ENCODE data around the gene SDCCAG8.
"Not testable (repeated sequence)": the region's sequence is repeated elsewhere in the genome, so short reads cannot be mapped to it uniquely, and the experiment has no call there.

Gene SDCCAG8

DNA sequence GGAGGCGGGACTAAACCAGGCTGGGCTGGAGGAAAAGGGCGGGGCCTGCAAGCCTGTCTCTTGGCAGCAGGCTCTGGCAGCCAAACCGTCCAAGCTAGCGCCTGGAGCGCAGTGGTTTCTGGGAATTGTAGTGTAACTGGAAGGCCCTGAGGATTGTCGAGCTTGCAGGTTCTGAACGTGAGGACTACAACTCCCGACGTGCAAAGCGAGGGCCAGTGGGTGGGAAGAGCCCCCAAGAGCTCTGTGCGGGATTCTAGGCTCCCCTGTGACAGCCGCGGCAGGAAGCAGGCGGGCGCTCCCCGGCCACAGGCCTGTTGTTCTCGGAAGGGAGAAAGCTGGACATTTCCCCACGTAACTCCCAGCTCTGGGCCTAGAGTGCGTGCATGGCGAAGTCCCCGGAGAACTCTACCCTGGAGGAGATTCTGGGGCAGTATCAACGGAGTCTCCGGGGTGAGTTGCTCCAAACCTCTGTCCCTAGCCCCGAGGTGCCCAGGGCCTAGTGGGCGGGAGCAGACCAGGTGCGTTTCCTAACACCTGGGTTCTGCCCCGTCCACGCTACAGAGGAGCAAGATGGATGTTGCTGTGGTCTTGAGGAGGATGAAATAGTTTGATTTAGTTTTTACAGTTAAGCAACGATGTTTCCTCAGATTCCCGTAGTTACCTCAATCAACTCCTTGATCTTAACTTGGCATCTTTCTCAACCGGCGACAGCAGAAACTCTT, at the start of gene SDCCAG8:
Gene SDCCAG8 (plus strand): TSS at position 251 of the 722 bp plus-strand sequence. CDS start 133 bp downstream, at position 384.
- H3K4me3 ChIP-seq (ENCODE audit: low read depth, low read length) = peak within 1 kb of the TSS; percentile 89

DNA sequence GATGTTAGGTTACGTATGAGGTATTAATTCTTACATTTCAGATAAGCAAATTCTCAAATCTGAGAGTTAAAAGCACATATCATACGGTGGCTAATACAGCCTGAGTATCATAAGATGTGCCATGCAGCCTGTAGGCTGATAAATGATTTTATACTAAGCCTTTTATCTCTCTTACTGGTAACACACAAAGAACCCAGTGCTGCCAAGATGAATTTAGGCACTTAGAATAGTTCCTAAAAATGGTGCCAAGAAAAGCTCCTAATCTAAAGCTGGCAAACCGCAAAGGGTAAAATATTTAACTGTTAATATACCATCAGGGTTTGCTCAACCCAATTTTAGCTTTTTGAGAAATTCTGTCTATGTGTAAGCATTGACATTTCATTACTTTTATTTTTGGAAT, 43.9 kb upstream of the SDCCAG8 start:
- H3K4me3 ChIP-seq (ENCODE audit: low read depth, low read length); DNase-seq (ENCODE audit: low read depth): not testable (repeated sequence)

More for the DNA sequence above, at the start of gene SDCCAG8:
- DNase-seq (ENCODE audit: low read depth) = peak; percentile 100

DNA sequence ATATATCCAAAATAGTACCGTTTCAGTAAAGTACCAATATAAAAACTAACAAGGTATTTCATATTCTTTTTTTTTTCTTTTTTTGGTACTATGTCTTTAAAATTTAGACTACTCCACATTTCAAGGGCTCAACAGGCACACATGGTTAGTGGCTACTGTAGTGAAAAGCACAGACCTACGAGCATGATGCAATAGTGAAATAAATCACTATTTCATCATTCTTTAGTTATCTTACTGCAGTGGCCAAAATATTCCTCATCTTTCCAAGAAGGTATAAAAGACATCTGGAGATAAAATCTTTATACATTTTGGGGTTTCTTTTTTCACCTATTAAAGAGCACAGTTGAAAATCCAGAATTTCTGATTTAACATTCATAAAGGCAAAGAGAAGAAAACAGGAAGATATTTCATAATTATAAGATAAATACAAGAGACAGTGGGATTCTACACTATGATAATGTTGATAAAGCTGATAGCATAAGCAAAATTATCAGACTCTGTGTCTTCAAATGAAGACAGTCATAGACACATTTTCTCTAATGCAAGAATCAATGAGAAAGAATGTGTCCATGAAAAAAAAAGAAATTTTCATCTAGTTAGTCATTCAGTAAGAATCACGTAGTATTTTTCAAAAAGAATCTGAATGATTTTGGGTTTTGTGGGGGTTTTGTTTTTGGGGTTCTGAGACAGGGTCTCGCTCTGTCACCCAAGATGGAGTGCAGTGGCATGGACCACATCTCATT, 42.6 kb upstream of the SDCCAG8 start:
- peak; percentile 37 for DNase-seq (ENCODE audit: low read depth)
- no peak overlapping the region for H3K4me3 ChIP-seq (ENCODE audit: low read depth, low read length)

DNA sequence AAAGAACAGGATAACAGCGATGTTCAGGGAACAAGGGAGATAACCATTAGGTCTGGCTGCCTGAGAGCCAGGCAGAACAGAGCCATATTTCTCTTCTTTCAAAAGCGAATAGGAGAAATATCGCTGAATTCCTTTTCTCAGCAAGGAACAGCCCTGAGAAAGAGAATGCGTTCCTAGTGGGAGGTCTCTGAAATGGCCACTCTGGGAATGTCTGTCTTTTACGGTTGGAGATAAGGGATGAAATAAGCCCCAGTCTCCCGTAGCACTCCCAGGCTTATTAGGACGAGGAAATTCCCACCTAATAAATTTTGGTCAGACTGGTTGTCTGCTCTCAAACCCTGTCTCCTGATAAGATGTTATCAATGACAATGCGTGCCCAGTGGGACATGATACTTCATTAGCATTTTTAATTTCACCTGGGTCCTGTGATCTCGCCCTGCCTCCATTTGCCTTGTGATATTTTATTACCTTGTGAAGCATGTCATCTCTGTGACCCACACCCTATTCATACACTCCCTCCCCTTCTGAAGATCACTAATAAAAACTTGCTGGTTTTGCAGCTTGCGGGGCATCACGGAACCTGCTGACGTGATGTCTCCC, 40.5 kb upstream of the SDCCAG8 start:
- DNase-seq (ENCODE audit: low read depth); H3K4me3 ChIP-seq (ENCODE audit: low read depth, low read length): not testable (repeated sequence)

DNA sequence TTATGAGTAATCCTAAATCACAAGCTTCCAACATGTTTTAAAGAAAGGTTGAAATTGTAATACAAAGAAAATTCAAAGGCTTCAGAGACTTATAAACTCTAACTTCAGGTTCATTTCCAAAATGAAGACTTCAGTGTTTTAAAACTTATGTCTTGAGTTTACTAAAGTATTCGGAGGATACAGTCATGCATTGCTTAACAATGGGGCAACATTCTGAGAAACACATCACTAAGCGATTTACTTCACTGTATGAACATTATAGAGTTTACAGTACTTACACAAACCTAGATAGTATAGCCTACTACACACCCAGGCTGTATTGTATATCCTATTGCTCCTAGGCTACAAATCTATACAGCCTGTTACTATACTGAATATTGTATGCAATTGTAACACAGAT, 39.1 kb upstream of the SDCCAG8 start:
- H3K4me3 ChIP-seq (ENCODE audit: low read depth, low read length) = no peak overlapping the region
- DNase-seq (ENCODE audit: low read depth) = no peak

DNA sequence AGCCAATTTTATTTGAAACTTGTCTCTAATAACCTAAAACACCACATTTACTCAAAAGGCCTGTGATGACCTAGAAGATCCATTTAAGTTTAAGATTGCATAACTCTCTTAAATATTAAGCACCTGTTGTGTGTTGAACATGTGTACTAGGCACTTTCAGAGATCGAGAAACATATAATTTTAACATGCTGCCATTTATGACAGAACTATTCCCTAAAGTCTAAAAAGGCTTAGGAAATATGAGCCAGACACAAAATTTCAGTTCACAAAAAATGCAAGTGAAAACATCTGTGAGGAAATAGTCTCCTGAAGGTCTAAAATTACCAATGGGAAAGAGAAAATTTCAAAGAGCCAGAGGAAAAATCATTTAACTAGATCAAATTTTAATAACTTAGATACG, 38.5 kb upstream of the SDCCAG8 start:
- DNase-seq (ENCODE audit: low read depth) = no peak
- H3K4me3 ChIP-seq (ENCODE audit: low read depth, low read length) = no peak overlapping the region

DNA sequence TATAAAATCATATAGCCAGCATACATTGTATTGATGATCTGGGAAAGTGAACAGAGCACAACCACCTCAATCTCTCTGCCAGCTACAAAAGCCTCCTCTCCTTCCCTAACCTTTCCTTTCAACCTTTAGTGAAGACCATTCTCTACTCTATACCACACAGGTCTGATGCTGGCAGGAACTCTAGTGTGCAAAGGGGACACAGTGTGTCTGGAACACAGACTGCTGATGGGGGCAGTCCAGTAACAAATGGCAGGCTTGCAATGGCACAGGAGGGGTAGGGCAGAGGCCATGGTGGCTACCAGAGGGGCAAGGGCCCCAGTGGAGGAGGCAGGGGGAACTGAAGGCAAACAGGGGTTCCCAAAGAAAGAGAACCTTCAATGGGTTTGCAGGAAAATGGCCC, 37.8 kb upstream of the SDCCAG8 start:
- H3K4me3 ChIP-seq (ENCODE audit: low read depth, low read length) = no peak overlapping the region
- no peak for DNase-seq (ENCODE audit: low read depth)

DNA sequence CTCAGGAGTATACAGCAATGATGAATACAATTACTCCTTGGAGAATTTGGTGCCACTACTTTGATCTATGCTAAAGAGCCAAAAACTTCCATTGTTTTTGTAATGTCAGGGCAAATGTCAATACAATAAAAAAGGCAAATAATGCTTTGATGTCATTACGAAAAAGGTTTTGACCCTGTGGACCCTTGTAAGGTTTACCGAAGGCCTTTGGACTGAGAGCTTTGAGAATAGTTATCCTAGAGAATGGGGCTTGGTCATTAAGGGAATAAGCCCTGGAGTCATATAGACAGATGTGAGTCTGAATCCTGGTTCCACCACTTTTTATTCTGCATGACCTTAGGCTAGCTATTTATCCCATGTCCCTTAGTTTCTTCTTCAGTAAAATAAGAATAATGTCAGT, 28.2 kb upstream of the SDCCAG8 start:
- DNase-seq (ENCODE audit: low read depth) = no peak

DNA sequence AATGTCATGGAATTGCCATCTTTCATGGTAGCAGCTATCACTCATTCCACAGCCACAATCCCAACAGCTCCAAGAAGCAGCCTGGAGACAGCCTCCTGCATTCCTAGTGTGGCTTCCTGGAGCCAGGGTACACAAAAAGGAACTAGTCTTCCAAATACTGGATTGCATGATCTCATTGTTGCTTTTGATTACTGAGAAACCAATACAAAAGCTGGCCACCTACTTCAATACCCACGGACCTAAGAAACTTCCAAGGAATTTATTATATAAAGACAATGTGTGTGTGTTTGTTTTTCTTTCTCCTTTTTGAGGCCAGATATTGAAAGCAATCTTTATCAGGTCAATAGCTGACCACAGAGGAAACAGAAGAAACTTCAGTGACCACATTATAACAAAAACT, 26.3 kb upstream of the SDCCAG8 start:
- no peak for DNase-seq (ENCODE audit: low read depth)
- no peak overlapping the region for H3K4me3 ChIP-seq (ENCODE audit: low read depth, low read length)

More for the DNA sequence above, 28.2 kb upstream of the SDCCAG8 start:
- no peak overlapping the region for H3K4me3 ChIP-seq (ENCODE audit: low read depth, low read length)

DNA sequence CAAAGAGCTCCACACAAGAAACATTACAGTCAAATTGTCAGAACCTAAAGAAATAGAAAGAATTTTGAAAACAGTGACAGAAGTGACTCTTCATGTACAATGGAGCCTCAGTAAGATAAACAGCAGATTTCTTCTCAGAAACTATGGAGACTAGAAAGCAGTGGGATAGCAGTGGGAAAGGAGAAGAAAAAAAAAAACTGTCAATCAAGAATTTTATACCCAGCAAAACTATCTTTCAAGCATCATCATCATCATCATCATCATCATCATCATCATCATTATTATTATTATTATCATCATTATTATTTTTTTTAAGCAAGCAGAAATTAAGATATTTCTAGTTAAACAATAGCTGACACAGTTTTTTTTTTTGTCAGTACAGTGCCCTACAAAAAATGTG, 24.9 kb upstream of the SDCCAG8 start:
- no peak for DNase-seq (ENCODE audit: low read depth)
- H3K4me3 ChIP-seq (ENCODE audit: low read depth, low read length) = no peak overlapping the region

DNA sequence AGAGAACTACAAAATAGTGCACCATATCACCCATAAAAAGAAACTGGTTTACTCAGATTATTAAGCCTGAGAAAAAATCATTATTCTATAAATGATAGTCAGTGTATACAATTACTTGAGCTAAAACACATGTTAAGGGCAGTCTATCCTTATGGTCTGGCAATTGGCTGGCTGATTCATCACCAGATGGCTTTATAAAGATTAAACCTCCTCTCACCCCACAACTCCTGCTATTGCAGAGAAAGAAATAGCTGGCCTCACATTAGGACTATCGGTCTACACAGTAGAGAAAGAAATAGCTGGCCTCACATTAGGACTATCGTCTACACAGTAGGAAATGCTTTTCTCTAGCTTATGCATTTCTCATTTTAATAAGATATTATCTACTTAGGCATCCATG, 21.9 kb upstream of the SDCCAG8 start:
- peak; percentile 25 for DNase-seq (ENCODE audit: low read depth)

DNA sequence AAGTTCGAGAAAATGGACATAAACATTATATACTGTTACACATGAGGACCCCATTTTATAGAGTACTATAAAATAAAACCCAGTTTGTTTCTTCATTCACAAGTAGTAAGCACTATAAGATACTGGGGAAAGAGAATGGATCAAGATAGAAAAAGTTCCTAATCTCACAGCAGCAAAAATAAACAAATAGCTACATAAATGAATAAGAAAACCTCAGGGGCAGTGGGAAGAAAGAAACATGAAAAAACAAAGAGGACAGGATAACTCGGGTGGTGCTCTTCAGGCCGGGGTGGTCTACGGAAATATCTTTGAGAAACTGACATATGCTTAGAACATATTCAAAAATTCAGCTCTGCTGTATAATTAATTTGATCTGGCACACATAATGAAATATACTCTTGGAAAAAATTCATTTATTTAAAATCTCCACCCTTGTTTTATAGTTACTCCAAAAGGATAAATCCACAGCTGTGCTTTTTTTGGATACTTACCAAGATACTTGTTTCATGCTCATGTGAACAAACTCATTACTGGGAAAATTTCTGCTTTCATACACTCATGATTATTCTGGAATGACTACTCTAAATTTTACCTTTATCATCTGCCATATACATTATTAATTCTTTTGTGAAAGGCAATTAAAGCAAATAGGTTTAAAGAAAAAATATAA, 20.7 kb upstream of the SDCCAG8 start:
- no peak overlapping the region for H3K4me3 ChIP-seq (ENCODE audit: low read depth, low read length)
- peak; percentile 15 for DNase-seq (ENCODE audit: low read depth)

More for the DNA sequence above, 21.9 kb upstream of the SDCCAG8 start:
- no peak overlapping the region for H3K4me3 ChIP-seq (ENCODE audit: low read depth, low read length)

DNA sequence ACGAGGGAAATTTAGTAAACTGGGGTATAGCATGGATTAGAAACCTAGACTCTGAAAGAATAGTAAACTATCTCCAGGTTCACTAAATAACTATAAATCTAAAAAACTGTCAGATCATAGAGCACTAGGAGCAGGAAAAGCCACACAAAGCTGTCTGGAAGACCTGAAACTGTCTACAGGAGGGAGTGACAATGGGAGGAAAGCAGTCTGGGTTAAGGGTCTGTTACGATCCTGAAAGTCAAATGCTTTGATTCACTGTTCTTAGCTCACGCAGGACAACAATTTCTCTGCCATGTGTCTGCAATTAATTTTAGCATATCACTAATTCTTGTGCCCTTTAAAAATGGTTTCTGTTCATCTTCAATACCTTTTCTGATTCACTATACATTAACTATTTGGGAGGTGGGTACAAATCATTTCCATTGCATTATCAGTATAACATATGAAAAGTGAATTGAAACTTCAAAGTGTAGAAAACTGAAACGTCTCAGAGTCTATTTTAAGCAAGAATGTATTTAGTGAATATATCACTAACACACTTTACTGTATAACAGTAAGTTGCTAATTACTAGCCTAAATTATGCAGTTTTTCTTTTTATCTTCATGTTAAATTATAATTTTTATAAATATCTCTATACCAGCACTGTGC, 19.1 kb upstream of the SDCCAG8 start:
- no peak overlapping the region for H3K4me3 ChIP-seq (ENCODE audit: low read depth, low read length)
- no peak for DNase-seq (ENCODE audit: low read depth)

DNA sequence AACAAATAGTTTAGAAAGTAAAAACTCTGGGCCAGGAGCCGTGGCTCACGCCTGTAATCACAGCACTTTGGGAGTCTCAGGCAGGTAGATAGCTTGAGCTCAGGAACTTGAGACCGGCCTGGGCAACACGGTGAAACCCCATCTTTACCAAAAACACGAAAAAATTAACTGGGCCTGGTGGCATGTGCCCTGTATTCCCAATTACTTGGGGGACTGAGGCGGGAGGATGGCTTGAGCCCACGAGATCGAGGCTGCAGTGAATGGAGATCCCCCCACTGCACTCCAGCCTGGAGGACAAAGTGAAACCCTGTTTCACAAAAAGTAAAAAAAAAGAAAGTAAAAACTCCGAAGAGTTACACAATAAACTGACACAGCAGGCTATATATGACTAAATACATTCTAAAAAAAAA, 11.4 kb upstream of the SDCCAG8 start:
- no peak overlapping the region for H3K4me3 ChIP-seq (ENCODE audit: low read depth, low read length)
- no peak for DNase-seq (ENCODE audit: low read depth)

DNA sequence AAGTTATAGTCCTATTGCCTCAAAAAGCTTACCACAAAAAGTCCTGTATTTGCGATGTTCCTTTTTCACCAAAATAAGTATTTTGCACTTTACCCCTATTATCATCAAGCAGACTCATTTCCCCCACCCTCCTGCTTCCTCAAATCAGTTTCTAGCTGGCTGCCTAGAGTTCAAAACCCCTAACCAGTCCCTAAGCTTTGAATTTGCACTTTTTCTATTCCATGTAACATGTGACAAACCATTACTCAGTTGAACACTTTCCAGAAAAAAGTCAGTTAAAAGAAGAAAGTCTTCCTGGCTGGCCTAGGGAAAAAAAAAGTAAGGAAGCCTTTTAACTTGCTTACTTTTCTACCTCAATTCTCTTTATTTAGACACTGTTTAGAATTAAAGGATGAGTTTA, 8.9 kb upstream of the SDCCAG8 start:
- no peak overlapping the region for H3K4me3 ChIP-seq (ENCODE audit: low read depth, low read length)
- no peak for DNase-seq (ENCODE audit: low read depth)

DNA sequence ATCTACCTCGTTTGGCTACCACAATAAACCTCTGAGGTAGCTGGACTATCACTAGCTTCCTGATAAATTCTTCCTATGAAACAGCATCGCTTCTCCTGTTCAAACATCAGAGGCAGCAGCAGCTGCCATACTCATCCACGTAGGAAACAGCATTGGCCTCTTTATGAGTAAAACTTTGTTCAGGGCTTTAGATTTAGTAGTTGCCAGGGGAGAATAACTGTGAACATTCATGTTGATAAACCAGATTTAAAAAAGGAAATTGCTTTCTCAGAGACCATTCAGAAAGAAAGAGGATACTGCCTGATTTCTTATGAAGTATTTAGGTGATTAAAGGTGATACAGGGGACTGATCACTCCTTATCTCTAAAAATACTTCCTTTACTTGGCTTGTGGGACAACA, 7.9 kb upstream of the SDCCAG8 start:
- no peak for DNase-seq (ENCODE audit: low read depth)
- H3K4me3 ChIP-seq (ENCODE audit: low read depth, low read length) = no peak overlapping the region

DNA sequence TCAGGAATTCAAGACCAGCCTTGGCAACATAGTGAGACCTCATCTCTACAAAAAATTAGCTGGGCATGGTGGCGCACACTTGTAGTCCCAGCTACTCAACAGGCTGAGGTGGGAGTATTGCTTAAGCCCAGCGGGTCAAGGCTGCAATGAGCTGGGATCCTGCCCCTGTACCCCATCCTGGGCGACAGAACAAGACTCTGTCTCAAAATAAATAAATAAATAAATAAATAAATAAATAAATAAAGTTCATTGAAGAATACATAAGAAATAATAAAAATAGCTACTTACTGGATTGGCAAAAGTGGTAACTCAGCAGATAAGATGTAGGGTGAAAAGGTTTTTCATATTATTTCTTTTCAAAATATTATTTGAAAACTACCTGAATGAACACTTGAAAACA, 6.6 kb upstream of the SDCCAG8 start:
- H3K4me3 ChIP-seq (ENCODE audit: low read depth, low read length) = no peak overlapping the region
- DNase-seq (ENCODE audit: low read depth) = no peak

DNA sequence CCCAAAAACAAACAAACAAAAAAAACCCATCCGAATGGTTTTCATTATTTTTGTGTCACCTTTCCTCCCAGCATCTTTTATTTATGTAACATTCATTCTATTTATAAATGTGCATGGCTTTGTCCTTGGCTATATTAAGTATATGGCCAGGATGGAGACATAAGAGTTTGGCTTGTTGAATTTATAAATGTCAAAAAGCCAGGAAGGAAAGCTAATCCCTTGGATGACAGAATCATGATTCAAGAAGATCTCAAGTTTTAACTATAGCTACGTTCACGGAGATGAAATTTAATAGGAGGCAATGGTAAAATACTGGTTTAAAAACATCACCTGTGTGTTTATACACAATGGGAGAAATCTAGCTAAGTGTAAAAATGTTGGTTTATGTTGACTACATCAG, 5.7 kb upstream of the SDCCAG8 start:
- DNase-seq (ENCODE audit: low read depth) = no peak
- H3K4me3 ChIP-seq (ENCODE audit: low read depth, low read length) = no peak overlapping the region

DNA sequence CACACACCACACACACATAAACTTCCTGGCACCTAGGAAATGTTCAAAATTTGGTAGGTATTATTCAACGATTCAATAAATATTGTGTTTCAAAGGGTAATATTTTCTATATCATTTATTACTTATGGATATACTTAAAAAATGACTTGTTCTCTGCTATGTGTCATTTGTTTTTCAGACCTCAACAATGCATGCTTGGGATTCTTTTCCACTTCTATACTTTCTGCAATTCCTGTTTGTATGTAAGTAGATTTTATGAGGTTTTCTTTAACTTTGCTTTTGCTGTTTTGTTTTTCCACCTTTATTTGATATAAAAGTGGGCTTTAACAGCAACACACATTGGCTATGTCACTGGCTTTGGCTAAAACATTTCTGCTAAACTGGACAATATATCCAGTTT, 4.3 kb upstream of the SDCCAG8 start:
- DNase-seq (ENCODE audit: low read depth) = no peak
- H3K4me3 ChIP-seq (ENCODE audit: low read depth, low read length) = peak overlapping the region; percentile 89

All from skeletal muscle cell (primary cell).